Measurements from ENCODE around the gene CCDC185. TPM values are rescaled to one million over a fixed set of nuclear protein-coding genes. Genes with fewer than 3 reads are reported as not detected.
"Not testable (repeated sequence)": the region's sequence is repeated elsewhere in the genome, so short reads cannot be mapped to it uniquely, and the experiment has no call there.

Gene CCDC185
- total RNA-seq, 3 donors from 2014 or later: not detected

- peaks cover 14% of the 10 kb centered on the region for H3K27me3 Mint-ChIP-seq (ENCODE audit: low read depth)
- DNase-seq (peak; percentile 59), ATAC-seq (peak; percentile 79 to 83)
- H3K4me1 Mint-ChIP-seq (ENCODE audit: low read depth): peaks cover 17% of the 10 kb centered on the region
- H3K9me3 Mint-ChIP-seq: no peaks in the 10 kb centered on the region
- peak within 1 kb of the TSS; percentile 86 for H3K4me3 Mint-ChIP-seq
- no peaks in the 10 kb centered on the region for H3K36me3 Mint-ChIP-seq (ENCODE audit: insufficient read depth)
Measured at GRCh38 chr1:223363856-223364684, 29.1 kb upstream of the CCDC185 start, which contains the start of gene SUSD4. Gene SUSD4, minus strand, starts transcription at chr1:223364176. Its CDS starts 751 bp downstream, at chr1:223363425.

GRCh38 chr1:223364685-223365382, 28.4 kb upstream of the CCDC185 start:
- peaks cover 14% of the 10 kb centered on the region for H3K27me3 Mint-ChIP-seq (ENCODE audit: low read depth)
- peak; percentile 19 to 21 for ATAC-seq

GRCh38 chr1:223374064-223374610, 19.1 kb upstream of the CCDC185 start:
- H3K36me3 Mint-ChIP-seq (ENCODE audit: insufficient read depth): peaks cover 2% of the 10 kb centered on the region
- peaks cover 9% of the 10 kb centered on the region for H3K27me3 Mint-ChIP-seq (ENCODE audit: low read depth)
- H3K9me3 Mint-ChIP-seq: peaks cover 10% of the 10 kb centered on the region
- H3K4me1 Mint-ChIP-seq (ENCODE audit: low read depth): peaks cover 2% of the 10 kb centered on the region
- ATAC-seq (no peak), DNase-seq (no peak)
- no peak overlapping the region for H3K4me3 Mint-ChIP-seq

More at GRCh38 chr1:223364685-223365382, 28.4 kb upstream of the CCDC185 start:
- peak; percentile 9 for DNase-seq
- Mint-ChIP-seq H3K9me3 (no peaks in the 10 kb centered on the region), H3K4me1 (ENCODE audit: low read depth) (peaks cover 17% of the 10 kb centered on the region), H3K36me3 (ENCODE audit: insufficient read depth) (no peaks in the 10 kb centered on the region), H3K4me3 (peak overlapping the region; percentile 74)

- ATAC-seq (no peak), DNase-seq (no peak)
- Mint-ChIP-seq H3K4me1 (ENCODE audit: low read depth) (no peaks in the 10 kb centered on the region), H3K36me3 (ENCODE audit: insufficient read depth) (peaks cover 2% of the 10 kb centered on the region), H3K9me3 (peaks cover 10% of the 10 kb centered on the region), H3K4me3 (no peak overlapping the region), H3K27me3 (ENCODE audit: low read depth) (peaks cover 7% of the 10 kb centered on the region)
Measured at GRCh38 chr1:223378754-223379153, 14.5 kb upstream of the CCDC185 start.

GRCh38 chr1:223386013-223386412, 7.2 kb upstream of the CCDC185 start:
- ATAC-seq (no peak), DNase-seq (no peak)
- peaks cover 9% of the 10 kb centered on the region for H3K27me3 Mint-ChIP-seq (ENCODE audit: low read depth)
- no peak overlapping the region for H3K4me3 Mint-ChIP-seq
- H3K4me1 Mint-ChIP-seq (ENCODE audit: low read depth): no peaks in the 10 kb centered on the region
- no peaks in the 10 kb centered on the region for H3K9me3 Mint-ChIP-seq
- no peaks in the 10 kb centered on the region for H3K36me3 Mint-ChIP-seq (ENCODE audit: insufficient read depth)

GRCh38 chr1:223390618-223391017, 2.6 kb upstream of the CCDC185 start:
- ATAC-seq (no peak), DNase-seq (no peak)
- peaks cover 29% of the 10 kb centered on the region for H3K27me3 Mint-ChIP-seq (ENCODE audit: low read depth)
- H3K9me3 Mint-ChIP-seq: peaks cover 5% of the 10 kb centered on the region
- H3K36me3 Mint-ChIP-seq (ENCODE audit: insufficient read depth): no peaks in the 10 kb centered on the region
- no peaks in the 10 kb centered on the region for H3K4me1 Mint-ChIP-seq (ENCODE audit: low read depth)
- H3K4me3 Mint-ChIP-seq: no peak overlapping the region

GRCh38 chr1:223394242-223394641, 1.0 kb downstream of the CCDC185 start:
- H3K27me3 Mint-ChIP-seq (ENCODE audit: low read depth): peaks cover 26% of the 10 kb centered on the region
- ATAC-seq (no peak), DNase-seq (no peak)
- H3K4me3 Mint-ChIP-seq: no peak overlapping the region
- no peaks in the 10 kb centered on the region for H3K36me3 Mint-ChIP-seq (ENCODE audit: insufficient read depth)
- H3K9me3 Mint-ChIP-seq: peaks cover 5% of the 10 kb centered on the region
- no peaks in the 10 kb centered on the region for H3K4me1 Mint-ChIP-seq (ENCODE audit: low read depth)

GRCh38 chr1:223394706-223395105, 1.5 kb downstream of the CCDC185 start:
- H3K9me3 Mint-ChIP-seq: peaks cover 5% of the 10 kb centered on the region
- DNase-seq (no peak), ATAC-seq (no peak)
- H3K4me3 Mint-ChIP-seq: no peak overlapping the region
- no peaks in the 10 kb centered on the region for H3K36me3 Mint-ChIP-seq (ENCODE audit: insufficient read depth)
- H3K27me3 Mint-ChIP-seq (ENCODE audit: low read depth): peaks cover 23% of the 10 kb centered on the region
- H3K4me1 Mint-ChIP-seq (ENCODE audit: low read depth): no peaks in the 10 kb centered on the region

GRCh38 chr1:223399393-223399792, 6.2 kb downstream of the CCDC185 start:
- not testable (repeated sequence) for H3K27me3 Mint-ChIP-seq (ENCODE audit: low read depth); ATAC-seq; DNase-seq; H3K36me3 Mint-ChIP-seq (ENCODE audit: insufficient read depth); H3K4me3 Mint-ChIP-seq
- H3K9me3 Mint-ChIP-seq: peaks cover 13% of the 10 kb centered on the region
- peaks cover 20% of the 10 kb centered on the region for H3K4me1 Mint-ChIP-seq (ENCODE audit: low read depth)

- DNase-seq (no peak), ATAC-seq (peak; percentile 95 to 96)
- Mint-ChIP-seq H3K4me1 (ENCODE audit: low read depth) (peaks cover 34% of the 10 kb centered on the region), H3K9me3 (peaks cover 18% of the 10 kb centered on the region), H3K36me3 (ENCODE audit: insufficient read depth) (no peaks in the 10 kb centered on the region), H3K27me3 (ENCODE audit: low read depth) (no peaks in the 10 kb centered on the region), H3K4me3 (peak overlapping the region; percentile 9)
Measured at GRCh38 chr1:223401873-223402789, 8.9 kb downstream of the CCDC185 start.

- Mint-ChIP-seq H3K4me3 (no peak overlapping the region), H3K36me3 (ENCODE audit: insufficient read depth) (no peaks in the 10 kb centered on the region), H3K27me3 (ENCODE audit: low read depth) (no peaks in the 10 kb centered on the region), H3K4me1 (ENCODE audit: low read depth) (peaks cover 34% of the 10 kb centered on the region), H3K9me3 (peaks cover 18% of the 10 kb centered on the region)
- DNase-seq (no peak), ATAC-seq (no peak)
Measured at GRCh38 chr1:223402790-223403142, 9.6 kb downstream of the CCDC185 start.

GRCh38 chr1:223403184-223403815, 10.1 kb downstream of the CCDC185 start:
- Mint-ChIP-seq H3K4me1 (ENCODE audit: low read depth) (peaks cover 34% of the 10 kb centered on the region), H3K27me3 (ENCODE audit: low read depth) (no peaks in the 10 kb centered on the region), H3K4me3 (no peak overlapping the region)

GRCh38 chr1:223405507-223405906, 12.3 kb downstream of the CCDC185 start:
- ATAC-seq (no peak), DNase-seq (no peak)
- Mint-ChIP-seq H3K9me3 (peaks cover 18% of the 10 kb centered on the region), H3K4me1 (ENCODE audit: low read depth) (peaks cover 34% of the 10 kb centered on the region), H3K27me3 (ENCODE audit: low read depth) (no peaks in the 10 kb centered on the region), H3K4me3 (no peak overlapping the region), H3K36me3 (ENCODE audit: insufficient read depth) (no peaks in the 10 kb centered on the region)

More at GRCh38 chr1:223403184-223403815, 10.1 kb downstream of the CCDC185 start:
- Mint-ChIP-seq H3K9me3 (peaks cover 18% of the 10 kb centered on the region), H3K36me3 (ENCODE audit: insufficient read depth) (no peaks in the 10 kb centered on the region)
- ATAC-seq: no peak
- DNase-seq: no peak
